Measurements from ENCODE around the gene ASB11. TPM values are rescaled to one million over a fixed set of nuclear protein-coding genes. Genes with fewer than 3 reads are reported as not detected.

Gene ASB11
- total RNA-seq, 1 experiment from 2014 or later: not detected

DNA sequence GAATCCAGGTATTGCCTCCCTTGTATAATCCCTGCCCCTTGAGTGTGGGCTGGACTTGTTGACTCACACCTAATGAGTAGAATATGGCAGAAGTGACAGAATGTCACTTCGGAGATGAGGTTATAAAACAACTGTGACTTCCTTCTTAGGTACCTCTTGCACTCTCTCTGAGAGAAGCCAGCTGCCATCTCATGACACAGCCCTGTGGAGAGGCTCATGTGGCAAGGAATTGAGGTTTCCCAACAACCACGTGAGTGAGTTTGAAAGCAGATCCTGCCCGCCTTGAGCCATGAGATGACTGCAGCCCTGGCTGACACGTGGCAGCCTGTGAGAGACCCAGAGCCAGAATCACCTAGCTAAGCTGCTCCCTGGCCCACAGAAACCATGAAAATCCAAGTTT is 13.5 kb downstream of the ASB11 start:
- no peak overlapping the region for H3K27ac ChIP-seq (ENCODE audit: low read length)
- no peak overlapping the region for H2AFZ ChIP-seq (ENCODE audit: low read length)
- BruUV-seq (replicated peaks): no TSS peak

DNA sequence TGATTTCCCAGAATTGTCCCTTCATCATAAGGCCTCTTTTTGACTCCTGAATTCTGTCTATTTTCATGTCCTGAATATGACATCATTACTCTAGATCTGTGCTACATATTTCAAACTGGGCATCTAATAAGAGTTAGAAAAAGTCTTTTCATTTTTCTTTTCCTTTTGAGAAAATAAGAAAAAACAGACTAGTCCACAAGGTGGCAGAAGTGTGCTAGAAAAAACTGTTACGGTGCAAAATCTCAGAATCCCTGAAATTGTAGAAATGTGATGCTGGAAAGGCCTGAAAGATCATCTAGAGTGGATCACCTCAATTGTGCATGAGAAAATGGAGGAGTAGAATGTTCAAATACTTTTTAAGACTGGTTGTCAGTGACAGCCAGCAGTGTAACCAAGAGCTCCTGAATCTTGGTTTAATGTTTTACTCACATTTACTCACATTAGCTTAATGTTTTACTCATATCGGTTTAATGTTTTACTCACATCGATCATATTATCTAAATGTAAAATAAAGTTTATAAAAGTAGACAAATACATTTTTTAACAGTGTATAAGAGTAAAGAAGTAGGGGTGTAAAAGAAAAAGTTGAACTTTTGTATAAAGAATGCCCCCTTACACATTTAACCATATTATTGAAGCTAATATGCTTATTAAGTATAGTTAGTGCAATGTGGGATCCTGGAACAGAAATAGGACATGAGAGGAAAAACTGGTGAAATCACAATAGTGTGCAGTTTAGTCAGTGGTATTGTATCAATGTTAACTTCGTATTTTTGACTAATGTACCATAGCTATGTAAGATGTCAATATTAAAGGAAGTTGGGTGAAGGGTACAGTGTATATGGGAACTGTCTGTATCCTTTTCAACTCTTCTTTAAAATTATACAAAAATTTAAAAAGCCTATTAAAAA is 15.2 kb downstream of the ASB11 start:
- Histone ChIP-seq H3K27ac (ENCODE audit: low read length) (no peak overlapping the region), H2AFZ (ENCODE audit: low read length) (no peak overlapping the region), H3K9me2 (replicated peaks; ENCODE audit: low read length) (no peaks in the 10 kb centered on the region), H3K9ac (ENCODE audit: low read length) (no peak overlapping the region), H3K9me3 (ENCODE audit: low read length) (no peaks in the 10 kb centered on the region), H3F3A (ENCODE audit: low read length, unreplicated experiment) (no peaks in the 10 kb centered on the region), H4K20me1 (ENCODE audit: low read length) (no peaks in the 10 kb centered on the region), H3K4me1 (ENCODE audit: insufficient read depth, low read length) (no peaks in the 10 kb centered on the region), H3K4me2 (ENCODE audit: low read length) (no peak overlapping the region), H3K27me3 (ENCODE audit: low read length) (no peaks in the 10 kb centered on the region), H3K79me2 (ENCODE audit: low read length) (no peaks in the 10 kb centered on the region), H3K4me3 (ENCODE audit: low read length) (no peak overlapping the region), H3K36me3 (ENCODE audit: low read depth, low read length) (no peaks in the 10 kb centered on the region)
- ATAC-seq: no peak; the same call in 1 of the 2 replicates
- TF ChIP-seq, protein P1, sequence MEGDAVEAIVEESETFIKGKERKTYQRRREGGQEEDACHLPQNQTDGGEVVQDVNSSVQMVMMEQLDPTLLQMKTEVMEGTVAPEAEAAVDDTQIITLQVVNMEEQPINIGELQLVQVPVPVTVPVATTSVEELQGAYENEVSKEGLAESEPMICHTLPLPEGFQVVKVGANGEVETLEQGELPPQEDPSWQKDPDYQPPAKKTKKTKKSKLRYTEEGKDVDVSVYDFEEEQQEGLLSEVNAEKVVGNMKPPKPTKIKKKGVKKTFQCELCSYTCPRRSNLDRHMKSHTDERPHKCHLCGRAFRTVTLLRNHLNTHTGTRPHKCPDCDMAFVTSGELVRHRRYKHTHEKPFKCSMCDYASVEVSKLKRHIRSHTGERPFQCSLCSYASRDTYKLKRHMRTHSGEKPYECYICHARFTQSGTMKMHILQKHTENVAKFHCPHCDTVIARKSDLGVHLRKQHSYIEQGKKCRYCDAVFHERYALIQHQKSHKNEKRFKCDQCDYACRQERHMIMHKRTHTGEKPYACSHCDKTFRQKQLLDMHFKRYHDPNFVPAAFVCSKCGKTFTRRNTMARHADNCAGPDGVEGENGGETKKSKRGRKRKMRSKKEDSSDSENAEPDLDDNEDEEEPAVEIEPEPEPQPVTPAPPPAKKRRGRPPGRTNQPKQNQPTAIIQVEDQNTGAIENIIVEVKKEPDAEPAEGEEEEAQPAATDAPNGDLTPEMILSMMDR (conservative IDR thresholded peaks at IDR 0.05; ENCODE audit: low read depth, low read length): peak; percentile 71
- TF ChIP-seq EZH2phosphoT487 (IDR thresholded peaks at IDR 0.05; ENCODE audit: borderline replicate concordance, low read length): no peak
- CTCF ChIA-PET: interaction anchor here (0.7 kb wide), 1 partner anchor 1056 kb away, joined by 3 read pairs; no protein-coding TSS in a partner anchor
- no TSS peak for BruUV-seq (replicated peaks)
- intact Hi-C loops (cut with micrococcal nuclease): loop anchor here (1.0 to 2.0 kb wide), 2 partner anchors 49 to 168 kb away; no protein-coding TSS in a partner anchor
- POLR2A ChIA-PET (ENCODE audit: unreplicated experiment): no interaction called here
- DNase-seq: peak; percentile 58

More for the DNA sequence above, 13.5 kb downstream of the ASB11 start:
- Histone ChIP-seq H4K20me1 (ENCODE audit: low read length) (no peaks in the 10 kb centered on the region), H3K36me3 (ENCODE audit: low read depth, low read length) (no peaks in the 10 kb centered on the region), H3K4me3 (ENCODE audit: low read length) (no peak overlapping the region), H3K9me3 (ENCODE audit: low read length) (no peaks in the 10 kb centered on the region), H3F3A (ENCODE audit: low read length, unreplicated experiment) (no peaks in the 10 kb centered on the region), H3K9me2 (replicated peaks; ENCODE audit: low read length) (no peaks in the 10 kb centered on the region), H3K79me2 (ENCODE audit: low read length) (no peaks in the 10 kb centered on the region), H3K9ac (ENCODE audit: low read length) (no peak overlapping the region), H3K27me3 (ENCODE audit: low read length) (no peaks in the 10 kb centered on the region), H3K4me1 (ENCODE audit: insufficient read depth, low read length) (no peaks in the 10 kb centered on the region), H3K4me2 (ENCODE audit: low read length) (no peak overlapping the region)
- TF ChIP-seq, protein P1 (conservative IDR thresholded peaks at IDR 0.05; ENCODE audit: low read depth, low read length): no peak
- no peak for TF ChIP-seq EZH2 (IDR thresholded peaks at IDR 0.05; ENCODE audit: low read length, unreplicated experiment)
- TF ChIP-seq EZH2phosphoT487 (IDR thresholded peaks at IDR 0.05; ENCODE audit: borderline replicate concordance, low read length): no peak
- ATAC-seq (no peak), DNase-seq (no peak)
- ChIA-PET POLR2A (ENCODE audit: unreplicated experiment) (no interaction called here), CTCF (no interaction called here)
- intact Hi-C loops (cut with micrococcal nuclease): loop anchor here (2.0 kb wide), 1 partner anchor 47 kb away; no protein-coding TSS in a partner anchor

DNA sequence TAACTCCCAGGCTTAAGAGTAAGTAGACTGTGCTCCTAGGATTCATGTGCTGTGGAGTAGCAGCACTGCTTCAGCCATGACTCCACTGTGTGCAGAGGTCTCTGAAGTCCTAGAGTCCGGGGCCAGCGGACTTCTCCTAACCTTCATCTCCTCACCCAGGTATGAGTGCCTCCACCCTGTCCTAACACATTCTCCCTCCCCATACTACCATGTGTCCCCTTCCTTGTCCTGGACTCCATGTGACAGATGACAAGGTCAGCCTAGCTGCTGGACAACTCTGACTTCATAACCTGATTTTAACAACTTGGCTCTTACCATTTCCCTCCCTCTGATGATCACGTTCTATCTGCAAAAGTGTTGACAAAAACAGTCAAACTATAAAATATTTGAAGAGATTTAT is 16.7 kb downstream of the ASB11 start:
- no peaks in the 10 kb centered on the region for H3K27me3 ChIP-seq (ENCODE audit: low read length)
- H2AFZ ChIP-seq (ENCODE audit: low read length): no peak overlapping the region; the same call in 1 of the 2 replicates
- no peaks in the 10 kb centered on the region for H3K9me2 ChIP-seq (replicated peaks; ENCODE audit: low read length)
- ATAC-seq (no peak), DNase-seq (no peak)
- H4K20me1 ChIP-seq (ENCODE audit: low read length): no peaks in the 10 kb centered on the region
- H3K36me3 ChIP-seq (ENCODE audit: low read depth, low read length): no peaks in the 10 kb centered on the region
- no TSS peak for BruUV-seq (replicated peaks)
- intact Hi-C loops (cut with micrococcal nuclease): no loop called here
- H3K27ac ChIP-seq (ENCODE audit: low read length): no peak overlapping the region
- no peaks in the 10 kb centered on the region for H3K79me2 ChIP-seq (ENCODE audit: low read length)
- H3F3A ChIP-seq (ENCODE audit: low read length, unreplicated experiment): no peaks in the 10 kb centered on the region
- H3K4me1 ChIP-seq (ENCODE audit: insufficient read depth, low read length): no peaks in the 10 kb centered on the region
- no peak overlapping the region for H3K4me3 ChIP-seq (ENCODE audit: low read length)
- no peaks in the 10 kb centered on the region for H3K9me3 ChIP-seq (ENCODE audit: low read length)
- ChIA-PET POLR2A (ENCODE audit: unreplicated experiment) (no interaction called here), CTCF (no interaction called here)
- no peak overlapping the region for H3K4me2 ChIP-seq (ENCODE audit: low read length)
- TF ChIP-seq EZH2phosphoT487 (IDR thresholded peaks at IDR 0.05; ENCODE audit: borderline replicate concordance, low read length) (no peak), EZH2 (IDR thresholded peaks at IDR 0.05; ENCODE audit: low read length, unreplicated experiment) (no peak)
- TF ChIP-seq, protein P1 (conservative IDR thresholded peaks at IDR 0.05; ENCODE audit: low read depth, low read length): no peak
- no peak overlapping the region for H3K9ac ChIP-seq (ENCODE audit: low read length)
